HEK293 (cell line): ENCODE data around the gene ORM2.

Source experiments
- CTCF ChIA-PET: fragments of 350-600 bp; formaldehyde crosslinking; extraction: SDS; loops from one replicate; lab custom pipeline; 2021; ENCODE audit warnings: antibody characterized with exemption; lab: Yijun Ruan, JAX
- POLR2A ChIA-PET: fragments of 300-600 bp; formaldehyde crosslinking; extraction: SDS; loops from one replicate; lab custom pipeline; 2020; ENCODE audit warnings: antibody characterized with exemption, inconsistent platforms; lab: Yijun Ruan, JAX
- H3K27ac ChIP-seq: fragments of 200-500 bp; sonication (Bioruptor generic); 2 replicates; pipeline ENCODE4 v1.5.1; 2014; ENCODE audit warnings: low read depth, low read length, control low read depth, inconsistent platforms; ENCODE audit errors: extremely low read depth
- H3K36me3 ChIP-seq, 2 experiments: fragments of 200-500 bp in 1 of 2; sonication (Bioruptor generic) in 1 of 2; 1 replicate in 1 of 2; 2 replicates in 1 of 2; pipeline ENCODE4 v1.5.1; 2014 to 2017; ENCODE audit warnings: inconsistent platforms in 2 of 2, low read length in 2 of 2; ENCODE audit not compliant: control insufficient read depth in 2 of 2, insufficient read depth in 1 of 2
- H3K4me1 ChIP-seq: fragments of 200-500 bp; sonication (Bioruptor generic); 2 replicates; pipeline ENCODE4 v1.5.1; 2014; ENCODE audit warnings: mild to moderate bottlenecking, low read length, inconsistent platforms; ENCODE audit not compliant: control insufficient read depth, insufficient read depth
- H3K4me3 ChIP-seq: 2 replicates; pipeline ENCODE4 v1.5.1; 2011; ENCODE audit warnings: low read depth, mild to moderate bottlenecking, control low read depth, low read length, moderate library complexity
- H3K9me3 ChIP-seq: fragments of 200-500 bp; sonication (Bioruptor generic); 2 replicates; pipeline ENCODE4 v1.5.1; 2014; ENCODE audit warnings: low read depth, low read length, inconsistent platforms; ENCODE audit not compliant: control insufficient read depth, insufficient read depth
- EGR2 ChIP-seq: fragments of 450-650 bp; formaldehyde crosslinking; IDR thresholded peaks from 2 replicates; pipeline ENCODE4 v1.5.1; 2016; ENCODE audit warnings: low read depth, missing biosample characterization, missing genetic modification characterization
- OVOL3 ChIP-seq: fragments of 450-650 bp; formaldehyde crosslinking; IDR thresholded peaks from 2 replicates; pipeline ENCODE4 v1.5.1; 2016; ENCODE audit warnings: missing biosample characterization, missing genetic modification characterization
- PBX3 ChIP-seq: sonication (generic); formaldehyde crosslinking; IDR thresholded peaks from 2 replicates; pipeline ENCODE4 v1.8.1; 2022; ENCODE audit warnings: mild to moderate bottlenecking, moderate library complexity, missing genetic modification reagents
- ZBTB1 ChIP-seq: fragments of 450-650 bp; formaldehyde crosslinking; IDR thresholded peaks from 2 replicates; pipeline ENCODE4 v1.5.1; 2016; ENCODE audit warnings: missing biosample characterization, missing genetic modification characterization
- ZBTB21 ChIP-seq: fragments of 450-650 bp; formaldehyde crosslinking; IDR thresholded peaks from 2 replicates; pipeline ENCODE4 v1.5.1; 2017; ENCODE audit warnings: missing biosample characterization, missing genetic modification characterization
- ZEB2 ChIP-seq: fragments of 450-650 bp; formaldehyde crosslinking; IDR thresholded peaks from 2 replicates; pipeline ENCODE4 v1.5.1; 2016; ENCODE audit warnings: missing biosample characterization, missing genetic modification characterization
- ZFHX2 ChIP-seq: fragments of 450-650 bp; formaldehyde crosslinking; conservative IDR thresholded peaks from 2 replicates; pipeline ENCODE4 v1.5.1; 2016; ENCODE audit warnings: missing biosample characterization, missing genetic modification characterization
- ZFP37 ChIP-seq: fragments of 450-650 bp; formaldehyde crosslinking; IDR thresholded peaks from 2 replicates; pipeline ENCODE4 v1.5.1; 2016; ENCODE audit warnings: missing biosample characterization, missing genetic modification characterization
- ZNF133 ChIP-seq: fragments of 450-650 bp; formaldehyde crosslinking; IDR thresholded peaks from 2 replicates; pipeline ENCODE4 v1.5.1; 2016; ENCODE audit warnings: missing biosample characterization, missing genetic modification characterization
- ZNF19 ChIP-seq: fragments of 450-650 bp; formaldehyde crosslinking; IDR thresholded peaks from 2 replicates; pipeline ENCODE4; 2016; ENCODE audit warnings: missing biosample characterization, missing genetic modification characterization, low read depth
- ZNF354C ChIP-seq: fragments of 450-650 bp; formaldehyde crosslinking; IDR thresholded peaks from 2 replicates; pipeline ENCODE4 v1.5.1; 2016; ENCODE audit warnings: missing biosample characterization, missing genetic modification characterization, low read depth, borderline replicate concordance
- ZNF366 ChIP-seq: fragments of 450-650 bp; formaldehyde crosslinking; conservative IDR thresholded peaks from 2 replicates; pipeline ENCODE4 v1.5.1; 2016; ENCODE audit warnings: missing biosample characterization, missing genetic modification characterization
- ZNF37A ChIP-seq: fragments of 450-650 bp; IDR thresholded peaks from 2 replicates; pipeline ENCODE4 v1.5.1; 2018; ENCODE audit warnings: missing biosample characterization, missing genetic modification characterization
- ZNF521 ChIP-seq: fragments of 450-650 bp; formaldehyde crosslinking; IDR thresholded peaks from 2 replicates; pipeline ENCODE4 v1.5.1; 2017; ENCODE audit warnings: missing biosample characterization, mild to moderate bottlenecking, missing genetic modification characterization
- ZNF558 ChIP-seq: fragments of 450-650 bp; formaldehyde crosslinking; IDR thresholded peaks from 2 replicates; pipeline ENCODE4 v1.5.1; 2016; ENCODE audit warnings: missing biosample characterization, missing genetic modification characterization
- ZNF561 ChIP-seq: fragments of 450-650 bp; IDR thresholded peaks from 2 replicates; pipeline ENCODE4 v1.5.1; 2018; ENCODE audit warnings: missing biosample characterization, missing genetic modification characterization, borderline replicate concordance
- ZNF623 ChIP-seq: fragments of 450-650 bp; formaldehyde crosslinking; IDR thresholded peaks from 2 replicates; pipeline ENCODE4 v1.5.1; 2016; ENCODE audit warnings: missing biosample characterization, missing genetic modification characterization
- ZNF629 ChIP-seq: fragments of 450-650 bp; formaldehyde crosslinking; IDR thresholded peaks from 2 replicates; pipeline ENCODE4 v1.5.1; 2017; ENCODE audit warnings: missing biosample characterization, missing genetic modification characterization
- ZNF660 ChIP-seq: fragments of 450-650 bp; IDR thresholded peaks from 2 replicates; pipeline ENCODE4 v1.5.1; 2018; ENCODE audit warnings: missing biosample characterization, mild to moderate bottlenecking, missing genetic modification characterization
- ZNF670 ChIP-seq: fragments of 450-650 bp; formaldehyde crosslinking; IDR thresholded peaks from 2 replicates; pipeline ENCODE4 v1.5.1; 2016; ENCODE audit warnings: missing biosample characterization, missing genetic modification characterization, low read depth
- ZNF707 ChIP-seq: fragments of 450-650 bp; formaldehyde crosslinking; IDR thresholded peaks from 2 replicates; pipeline ENCODE4 v1.5.1; 2016; ENCODE audit warnings: missing biosample characterization, missing genetic modification characterization
- ZNF776 ChIP-seq: fragments of 450-650 bp; formaldehyde crosslinking; IDR thresholded peaks from 2 replicates; pipeline ENCODE4 v1.5.0; 2017; ENCODE audit warnings: missing biosample characterization, missing genetic modification characterization, borderline replicate concordance
- TF ChIP-seq, protein P1 (sequence below): fragments of 450-650 bp; formaldehyde crosslinking; IDR thresholded peaks from 2 replicates; pipeline ENCODE4 v1.5.1; 2016; ENCODE audit warnings: missing biosample characterization, missing genetic modification characterization
- TF ChIP-seq, protein P2 (sequence below): fragments of 450-650 bp; formaldehyde crosslinking; IDR thresholded peaks from 2 replicates; pipeline ENCODE4 v1.5.1; 2016; ENCODE audit warnings: missing biosample characterization, missing genetic modification characterization, low read depth
- TF ChIP-seq, protein P3 (sequence below): fragments of 450-650 bp; formaldehyde crosslinking; IDR thresholded peaks from 2 replicates; pipeline ENCODE4 v1.5.1; 2016; ENCODE audit warnings: missing biosample characterization, missing genetic modification characterization
- TF ChIP-seq, protein P4 (sequence below): fragments of 450-650 bp; formaldehyde crosslinking; IDR thresholded peaks from 2 replicates; pipeline ENCODE4 v1.5.1; 2016; ENCODE audit warnings: missing biosample characterization, missing genetic modification characterization

ORM2 gene

DNA sequence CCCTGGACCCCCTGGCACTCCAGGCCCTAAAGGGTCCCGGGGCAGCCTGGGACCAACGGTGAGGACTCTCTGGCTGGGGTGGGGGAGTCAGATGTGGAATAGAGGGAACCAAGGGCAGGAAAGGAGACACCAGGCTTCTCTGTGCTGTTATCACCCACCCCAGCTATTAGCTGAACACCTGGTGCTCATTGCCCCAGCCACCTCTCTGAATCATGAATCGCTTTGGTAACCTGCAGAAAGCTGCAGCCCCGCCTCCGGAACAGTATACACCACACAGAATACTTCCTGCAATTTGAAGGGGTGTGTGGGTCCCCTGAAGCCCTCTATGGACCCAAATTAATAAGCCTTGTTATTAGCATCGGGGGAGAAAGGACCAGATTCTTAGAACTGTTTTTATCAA, 47.2 kb upstream of the ORM2 start:
- H3K36me3 ChIP-seq: peaks cover 0 to 5% of the 10 kb centered on the region in 2 experiments; a peak in 1 of 3 replicates
- TF ChIP-seq ZNF19: no peak
- TF ChIP-seq ZNF37A (tag by site-specific recombination): no peak
- TF ChIP-seq ZNF776: no peak
- no peak for TF ChIP-seq ZFHX2
- no peak for TF ChIP-seq OVOL3 (tag by site-specific recombination)
- TF ChIP-seq ZNF561 (tag by site-specific recombination): no peak
- TF ChIP-seq ZNF521 (tag by site-specific recombination): no peak
- no peak for TF ChIP-seq ZBTB1 (tag by site-specific recombination)
- TF ChIP-seq PBX3: no peak
- TF ChIP-seq, protein P1, sequence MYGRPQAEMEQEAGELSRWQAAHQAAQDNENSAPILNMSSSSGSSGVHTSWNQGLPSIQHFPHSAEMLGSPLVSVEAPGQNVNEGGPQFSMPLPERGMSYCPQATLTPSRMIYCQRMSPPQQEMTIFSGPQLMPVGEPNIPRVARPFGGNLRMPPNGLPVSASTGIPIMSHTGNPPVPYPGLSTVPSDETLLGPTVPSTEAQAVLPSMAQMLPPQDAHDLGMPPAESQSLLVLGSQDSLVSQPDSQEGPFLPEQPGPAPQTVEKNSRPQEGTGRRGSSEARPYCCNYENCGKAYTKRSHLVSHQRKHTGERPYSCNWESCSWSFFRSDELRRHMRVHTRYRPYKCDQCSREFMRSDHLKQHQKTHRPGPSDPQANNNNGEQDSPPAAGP (tag by site-specific recombination): no peak
- no peak for TF ChIP-seq ZEB2 (tag by site-specific recombination)
- TF ChIP-seq ZNF707 (tag by site-specific recombination): no peak
- no peak for TF ChIP-seq ZFP37 (tag by site-specific recombination)
- no peak for TF ChIP-seq ZNF133 (tag by site-specific recombination)
- TF ChIP-seq ZNF558: no peak
- H3K4me3 ChIP-seq: no peak overlapping the region
- no peaks in the 10 kb centered on the region for H3K9me3 ChIP-seq
- H3K27ac ChIP-seq: no peak overlapping the region
- POLR2A ChIA-PET: no interaction called here
- CTCF ChIA-PET: interaction anchor here (1.0 to 2.6 kb wide), 2 partner anchors 8 to 174 kb away, joined by 4 to 11 read pairs; no protein-coding TSS in a partner anchor
- no peaks in the 10 kb centered on the region for H3K4me1 ChIP-seq

- Histone ChIP-seq H3K4me3 (no peak overlapping the region), H3K4me1 (no peaks in the 10 kb centered on the region), H3K9me3 (no peaks in the 10 kb centered on the region), H3K27ac (no peak overlapping the region), H3K36me3 (peaks cover 0 to 5% of the 10 kb centered on the region in 2 experiments; a peak in 1 of 3 replicates)
- POLR2A ChIA-PET: no interaction called here
- TF ChIP-seq, protein P2, sequence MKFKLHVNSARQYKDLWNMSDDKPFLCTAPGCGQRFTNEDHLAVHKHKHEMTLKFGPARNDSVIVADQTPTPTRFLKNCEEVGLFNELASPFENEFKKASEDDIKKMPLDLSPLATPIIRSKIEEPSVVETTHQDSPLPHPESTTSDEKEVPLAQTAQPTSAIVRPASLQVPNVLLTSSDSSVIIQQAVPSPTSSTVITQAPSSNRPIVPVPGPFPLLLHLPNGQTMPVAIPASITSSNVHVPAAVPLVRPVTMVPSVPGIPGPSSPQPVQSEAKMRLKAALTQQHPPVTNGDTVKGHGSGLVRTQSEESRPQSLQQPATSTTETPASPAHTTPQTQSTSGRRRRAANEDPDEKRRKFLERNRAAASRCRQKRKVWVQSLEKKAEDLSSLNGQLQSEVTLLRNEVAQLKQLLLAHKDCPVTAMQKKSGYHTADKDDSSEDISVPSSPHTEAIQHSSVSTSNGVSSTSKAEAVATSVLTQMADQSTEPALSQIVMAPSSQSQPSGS (tag by site-specific recombination): peak; percentile 95
- TF ChIP-seq ZNF670: no peak
- peak; percentile 51; the same call in 1 of the 2 replicates for TF ChIP-seq ZNF629 (tag by site-specific recombination)
- TF ChIP-seq EGR2: 0 out of 2 replicates have a peak, but pooled peaks have one; percentile 3
- peak; percentile 75 for TF ChIP-seq ZBTB21
- no peak for TF ChIP-seq ZNF623
- TF ChIP-seq ZNF660: 0 out of 2 replicates have a peak, but pooled peaks have one; percentile 25
- TF ChIP-seq, protein P3, sequence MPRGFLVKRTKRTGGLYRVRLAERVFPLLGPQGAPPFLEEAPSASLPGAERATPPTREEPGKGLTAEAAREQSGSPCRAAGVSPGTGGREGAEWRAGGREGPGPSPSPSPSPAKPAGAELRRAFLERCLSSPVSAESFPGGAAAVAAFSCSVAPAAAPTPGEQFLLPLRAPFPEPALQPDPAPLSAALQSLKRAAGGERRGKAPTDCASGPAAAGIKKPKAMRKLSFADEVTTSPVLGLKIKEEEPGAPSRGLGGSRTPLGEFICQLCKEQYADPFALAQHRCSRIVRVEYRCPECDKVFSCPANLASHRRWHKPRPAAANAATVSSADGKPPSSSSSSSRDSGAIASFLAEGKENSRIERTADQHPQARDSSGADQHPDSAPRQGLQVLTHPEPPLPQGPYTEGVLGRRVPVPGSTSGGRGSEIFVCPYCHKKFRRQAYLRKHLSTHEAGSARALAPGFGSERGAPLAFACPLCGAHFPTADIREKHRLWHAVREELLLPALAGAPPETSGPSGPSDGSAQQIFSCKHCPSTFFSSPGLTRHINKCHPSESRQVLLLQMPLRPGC (tag by site-specific recombination): no peak
- TF ChIP-seq ZNF366: no peak
- no peak for TF ChIP-seq ZNF354C (tag by site-specific recombination)
- TF ChIP-seq, protein P4, sequence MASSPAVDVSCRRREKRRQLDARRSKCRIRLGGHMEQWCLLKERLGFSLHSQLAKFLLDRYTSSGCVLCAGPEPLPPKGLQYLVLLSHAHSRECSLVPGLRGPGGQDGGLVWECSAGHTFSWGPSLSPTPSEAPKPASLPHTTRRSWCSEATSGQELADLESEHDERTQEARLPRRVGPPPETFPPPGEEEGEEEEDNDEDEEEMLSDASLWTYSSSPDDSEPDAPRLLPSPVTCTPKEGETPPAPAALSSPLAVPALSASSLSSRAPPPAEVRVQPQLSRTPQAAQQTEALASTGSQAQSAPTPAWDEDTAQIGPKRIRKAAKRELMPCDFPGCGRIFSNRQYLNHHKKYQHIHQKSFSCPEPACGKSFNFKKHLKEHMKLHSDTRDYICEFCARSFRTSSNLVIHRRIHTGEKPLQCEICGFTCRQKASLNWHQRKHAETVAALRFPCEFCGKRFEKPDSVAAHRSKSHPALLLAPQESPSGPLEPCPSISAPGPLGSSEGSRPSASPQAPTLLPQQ (tag by site-specific recombination): no peak
- CTCF ChIA-PET: interaction anchor here (1.0 to 2.6 kb wide), 2 partner anchors 8 to 175 kb away, joined by 4 to 11 read pairs; no protein-coding TSS in a partner anchor
Measured at GRCh38 chr9:114282926-114283325, 46.7 kb upstream of the ORM2 start.
